DMS53 (cell line): Measurements from ENCODE around the gene ARID1B.

ENCODE experiments used
- DNase-seq: peaks from one replicate; lab custom pipeline; 2025; lab: John Stamatoyannopoulos, UW

Gene ARID1B

DNA sequence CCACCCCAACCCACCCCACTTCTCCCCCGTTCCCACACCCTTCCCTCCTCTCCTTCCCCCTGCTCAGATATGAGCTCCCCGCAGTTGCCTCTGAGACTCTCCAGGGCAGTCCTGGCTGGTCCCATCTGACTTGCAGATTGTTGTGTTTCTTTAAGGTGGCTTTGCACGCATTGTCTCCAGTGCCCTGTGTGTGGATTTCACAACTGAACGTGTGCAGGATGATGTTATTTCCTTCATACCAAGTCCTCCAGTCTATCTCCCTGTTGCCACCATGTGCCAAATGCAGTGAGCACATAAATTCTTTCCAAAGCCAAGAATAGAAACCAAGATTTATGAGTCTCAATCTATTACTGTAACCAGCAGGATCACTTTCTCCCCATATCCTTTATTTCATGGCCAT, 467.0 kb downstream of the ARID1B start:
- DNase-seq: no peak

DNA sequence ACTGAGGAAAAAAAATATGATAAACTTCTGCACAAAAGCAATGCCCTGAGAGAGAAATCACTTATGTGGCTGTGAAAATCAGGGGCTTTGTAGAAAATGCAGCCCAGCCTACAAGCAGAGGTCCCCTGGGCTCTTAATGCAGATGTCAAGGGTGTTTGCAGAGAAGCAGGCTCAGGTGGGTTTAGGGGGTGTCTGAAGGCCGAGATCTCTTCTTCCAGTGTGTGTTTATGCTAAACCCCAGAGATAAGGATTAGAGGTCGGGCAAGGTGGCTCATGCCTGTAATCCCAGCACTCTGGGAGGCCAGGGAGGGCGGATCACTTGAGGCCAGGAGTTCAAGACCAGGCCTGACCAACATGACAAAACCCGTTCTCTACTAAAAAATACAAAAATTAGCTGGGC, 467.6 kb downstream of the ARID1B start:
- no peak for DNase-seq

DNA sequence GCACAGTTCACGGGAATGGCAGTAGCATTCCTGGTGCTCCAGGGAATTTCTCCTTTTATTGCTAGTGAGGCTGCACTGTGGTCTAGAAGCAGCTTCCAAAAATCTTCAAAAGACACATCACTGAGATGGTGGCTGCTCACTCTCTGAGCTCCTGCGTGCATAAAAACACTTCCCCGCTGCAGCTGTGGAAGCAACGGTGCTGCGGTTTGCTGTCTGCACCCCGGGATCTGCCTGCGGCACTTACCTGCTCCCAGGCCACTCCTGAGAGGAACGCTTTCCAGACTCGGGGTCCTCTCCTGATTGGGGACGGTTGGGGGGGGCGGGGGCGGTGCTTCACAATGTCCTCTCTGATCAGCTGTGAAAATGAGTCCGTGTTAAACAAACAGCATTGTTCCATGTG, 468.3 kb downstream of the ARID1B start:
- no peak for DNase-seq

DNA sequence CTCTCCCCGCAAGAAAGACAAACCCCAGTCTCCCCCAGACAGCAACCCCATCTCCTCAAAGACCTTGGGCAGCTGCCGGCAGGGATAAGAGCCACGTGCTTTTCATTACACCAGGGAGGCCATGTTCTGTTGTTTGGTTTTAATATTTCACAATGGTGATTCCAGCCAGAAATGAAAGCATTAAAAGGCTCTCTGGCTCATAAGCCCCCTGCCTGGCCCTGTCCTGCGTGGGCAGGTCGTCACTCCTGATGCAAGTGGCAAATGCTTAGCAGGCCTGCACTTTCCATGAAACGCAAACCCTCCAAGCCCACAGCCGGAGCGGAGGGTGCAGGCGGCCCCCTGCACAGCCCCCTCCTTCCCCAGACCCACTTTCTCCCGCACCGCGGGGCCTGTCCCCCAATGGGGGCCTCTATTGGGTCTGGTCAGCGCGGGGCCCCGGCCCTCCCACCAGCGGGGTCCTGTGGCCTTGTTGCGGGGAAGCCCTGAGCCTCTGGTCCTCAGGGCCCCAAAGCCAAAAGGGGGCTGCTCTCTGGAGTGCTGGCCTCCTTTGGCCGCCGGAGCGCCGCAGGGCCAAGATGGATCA, 469.0 kb downstream of the ARID1B start:
- peak; percentile 34 for DNase-seq

DNA sequence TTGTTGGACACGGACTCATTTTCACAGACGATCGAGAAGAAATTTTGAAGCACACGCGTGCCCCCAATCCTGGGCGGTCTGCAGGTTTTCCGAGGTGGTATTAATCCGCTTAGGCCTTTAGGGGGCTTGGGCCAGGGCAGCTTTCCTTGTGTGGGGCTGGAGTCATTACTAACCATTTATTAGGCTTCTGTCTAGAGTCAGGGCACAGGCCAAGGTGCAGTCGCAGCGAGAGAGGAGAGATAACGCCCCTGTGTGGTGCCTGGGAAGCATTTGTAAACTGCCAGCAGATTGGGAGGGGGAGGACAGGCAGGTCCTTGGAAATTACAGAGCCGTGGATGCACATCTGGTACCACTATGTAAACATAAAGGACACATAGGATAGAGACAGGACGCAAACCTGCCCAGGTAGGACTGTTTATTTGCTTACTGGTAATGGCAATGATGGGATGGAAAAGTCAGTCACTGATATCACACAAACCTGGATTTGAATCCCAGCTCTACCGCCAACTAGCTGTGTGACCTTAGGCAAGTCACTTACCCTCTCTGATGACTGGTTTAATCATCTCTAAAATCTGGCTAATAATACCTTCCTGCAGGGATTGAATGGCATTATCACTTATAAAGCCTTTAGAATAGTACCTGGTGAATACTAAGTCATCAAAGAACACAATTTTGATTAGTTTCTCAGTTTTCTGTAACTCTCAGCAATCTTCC, 469.8 kb downstream of the ARID1B start:
- DNase-seq: peak; percentile 78

DNA sequence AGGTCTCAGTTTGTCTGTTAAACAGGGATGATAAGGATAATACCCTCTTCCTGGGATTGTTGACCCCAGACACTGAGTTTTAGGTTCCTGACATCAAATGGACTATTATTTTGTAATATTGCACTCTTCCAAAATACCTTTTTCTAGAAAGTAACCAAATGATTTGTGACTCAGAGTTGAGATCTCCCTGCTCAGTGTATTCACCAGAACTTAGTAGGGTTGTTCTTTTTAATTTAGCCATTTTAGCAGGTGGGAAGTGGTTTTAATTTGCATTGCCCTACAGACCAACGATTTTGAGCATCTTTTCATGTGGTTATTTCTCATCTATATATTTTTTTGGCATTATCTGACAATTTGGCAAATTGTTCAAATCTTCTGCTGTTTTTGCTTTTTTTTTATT, 471.1 kb downstream of the ARID1B start:
- no peak for DNase-seq

DNA sequence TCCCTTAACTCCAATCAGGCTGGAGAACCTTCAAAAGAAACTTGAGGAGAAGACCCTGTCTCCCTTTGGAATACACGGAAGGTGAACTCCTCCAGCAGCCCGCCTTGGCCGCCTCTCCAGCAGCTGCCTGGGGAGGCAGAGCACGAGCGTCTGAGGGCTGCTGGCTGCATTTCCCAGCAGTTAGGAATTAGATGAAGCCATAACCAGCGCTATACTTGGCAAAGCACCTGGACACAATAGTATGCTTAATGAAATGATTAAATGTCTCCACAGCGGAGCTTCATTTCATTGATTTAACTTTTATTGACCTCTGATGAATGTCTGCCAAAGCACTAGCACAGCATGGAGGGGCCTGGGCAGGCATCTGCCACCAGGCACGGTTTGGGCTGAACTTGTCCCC, 472.6 kb downstream of the ARID1B start:
- no peak for DNase-seq

DNA sequence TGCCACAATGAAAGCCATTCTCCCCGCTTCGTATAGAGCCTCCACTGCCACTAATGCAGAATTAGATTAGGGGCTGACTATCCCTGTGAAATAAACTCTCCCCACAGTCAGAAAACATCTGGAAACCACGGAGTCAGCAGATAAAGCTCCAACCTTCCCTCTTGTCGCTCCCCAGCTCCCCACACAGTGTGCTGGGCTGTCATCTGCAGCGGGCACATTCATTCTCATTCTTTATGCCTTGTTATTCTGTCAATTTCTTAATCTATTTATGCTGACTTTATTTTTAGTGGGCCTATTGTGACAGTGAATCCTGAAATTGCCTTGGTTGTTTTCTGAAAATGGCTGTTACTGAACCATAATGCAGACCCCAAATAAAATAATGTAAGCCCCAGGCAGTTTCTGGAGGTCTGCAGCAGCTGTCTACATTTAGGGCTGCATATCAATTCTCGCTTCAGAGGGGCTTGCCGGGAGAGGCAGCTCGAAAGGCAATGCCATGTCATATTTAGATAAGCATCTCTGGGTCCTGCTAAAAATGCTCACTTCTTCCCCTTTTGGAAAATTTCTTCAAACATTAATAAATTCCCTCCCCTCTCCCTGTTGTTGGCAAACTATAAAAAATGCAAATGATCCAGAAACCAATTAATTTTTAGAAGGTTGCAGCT, 474.5 kb downstream of the ARID1B start:
- no peak for DNase-seq

DNA sequence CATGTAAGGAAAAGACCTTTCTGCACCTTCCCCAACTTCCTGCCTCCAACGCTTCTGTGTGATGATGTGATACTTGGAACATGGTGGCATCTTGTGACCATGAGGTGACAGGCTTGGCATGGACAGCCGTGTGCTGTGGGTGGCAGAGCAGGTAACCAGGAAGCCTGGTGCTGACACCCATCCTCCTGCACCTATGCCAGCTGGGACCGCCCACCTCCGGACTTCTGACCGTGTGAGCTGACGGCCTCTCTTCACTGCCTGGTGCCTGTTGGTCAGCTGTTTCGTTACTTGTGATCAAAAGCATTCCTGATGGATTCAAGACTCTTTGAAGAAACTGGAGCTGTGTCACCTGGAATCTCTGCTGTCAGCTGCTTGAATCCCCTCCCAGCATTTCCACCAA, 475.8 kb downstream of the ARID1B start:
- DNase-seq: no peak

DNA sequence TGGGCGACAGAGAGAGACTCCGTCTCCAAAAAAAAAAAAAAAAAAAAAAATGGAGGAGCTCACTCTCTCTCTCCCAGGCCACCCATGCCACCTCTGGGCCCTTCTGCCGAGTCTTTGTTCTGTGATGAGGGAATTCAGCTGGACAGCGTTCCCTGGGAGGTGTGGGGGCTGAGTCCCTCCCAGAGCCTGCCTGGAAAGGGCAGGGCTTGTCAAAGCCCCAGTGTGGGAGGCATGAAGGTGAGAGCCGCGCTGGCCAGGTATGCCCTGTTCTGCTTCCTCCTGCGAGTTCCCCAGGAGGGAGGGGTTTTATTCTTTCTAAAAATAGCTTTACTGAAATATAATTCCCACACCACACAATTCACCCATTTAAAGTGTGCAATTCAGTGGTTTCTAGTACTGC, 476.5 kb downstream of the ARID1B start:
- DNase-seq: no peak

DNA sequence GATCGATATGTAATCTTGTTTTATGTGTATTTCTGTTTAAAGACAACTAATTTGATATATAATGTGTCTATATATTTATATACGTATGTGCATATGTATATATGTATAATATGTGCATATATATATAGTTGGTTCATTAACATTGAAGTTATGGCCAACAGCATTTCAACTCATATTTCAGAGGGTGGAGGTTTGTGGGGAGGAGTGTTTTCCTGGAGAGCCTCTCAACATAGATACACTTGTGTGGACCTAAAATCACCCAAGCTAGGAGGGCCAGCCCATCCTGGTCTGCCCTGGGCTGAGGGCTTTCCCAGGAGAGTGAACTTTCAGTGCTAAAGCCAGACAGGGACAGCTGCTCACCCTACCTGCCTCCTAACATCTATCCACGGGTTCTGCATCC, 477.4 kb downstream of the ARID1B start:
- DNase-seq: no peak

DNA sequence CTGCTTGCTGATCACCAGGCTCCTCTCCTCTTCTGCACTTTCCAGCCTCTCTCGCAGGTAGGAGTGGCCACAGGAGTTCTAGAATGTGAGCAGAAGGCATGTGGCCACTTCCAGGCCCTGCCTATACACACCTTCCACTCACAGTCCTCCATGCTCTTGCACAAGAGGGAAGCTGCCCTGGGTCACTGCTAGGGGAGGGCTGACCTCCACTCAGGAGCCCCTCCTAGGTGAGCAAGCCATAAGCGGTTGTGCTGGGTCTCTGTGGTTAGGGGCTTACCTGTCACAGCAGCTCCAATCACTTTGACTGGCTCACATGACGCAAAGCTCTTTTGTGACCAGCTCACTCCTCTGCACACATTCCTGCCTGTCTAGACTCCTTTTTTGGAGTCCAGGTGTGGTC, 477.9 kb downstream of the ARID1B start:
- DNase-seq: no peak

DNA sequence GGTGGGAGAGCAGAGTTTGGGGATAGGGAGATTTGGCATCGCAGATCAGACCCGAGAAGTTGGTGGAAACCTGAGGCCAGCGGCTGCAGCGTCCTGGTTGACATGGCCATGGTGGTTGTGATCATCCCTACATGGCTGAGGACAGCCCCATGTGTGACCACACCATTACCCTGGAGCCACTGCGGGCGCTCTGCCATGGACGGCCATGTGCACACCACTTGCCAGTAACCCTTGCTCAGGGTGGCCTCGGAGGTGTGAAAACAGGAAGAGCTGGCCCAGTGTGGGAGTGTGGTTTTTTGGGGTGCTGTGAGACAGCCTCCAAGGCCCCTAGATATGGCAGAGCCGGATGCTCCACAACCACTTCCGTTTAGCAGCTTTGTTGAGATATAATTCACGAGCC, 481.7 kb downstream of the ARID1B start:
- no peak for DNase-seq

DNA sequence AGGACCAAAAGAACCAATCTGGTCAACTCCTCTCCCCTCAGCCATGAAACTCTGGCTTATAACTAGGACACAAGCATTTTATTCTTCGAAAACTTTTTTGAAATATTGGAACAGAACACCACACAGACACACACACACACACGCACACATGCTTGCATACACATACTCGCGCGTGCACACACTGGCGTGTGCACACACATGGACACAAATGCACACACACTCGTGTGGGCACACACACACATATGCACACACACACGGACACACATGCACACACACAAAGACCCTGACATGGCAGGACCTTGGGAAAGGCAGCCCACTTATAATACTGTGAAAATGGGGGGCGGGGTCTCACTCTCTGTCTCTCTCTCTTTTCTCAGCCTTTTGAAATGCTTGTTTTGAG, 482.3 kb downstream of the ARID1B start:
- no peak for DNase-seq
